ENCODE data around the gene STMN3. TPM values are rescaled to one million over a fixed set of nuclear protein-coding genes. Genes with fewer than 3 reads are reported as not detected.
"Not testable (repeated sequence)": the region's sequence is repeated elsewhere in the genome, so short reads cannot be mapped to it uniquely, and the experiment has no call there.

The STMN3 gene
- total RNA-seq, 4 donors from 2014 or later: 0.51 to 1.9 (median 0.88) TPM

GRCh38 chr20:63611646-63612045 lies 41.6 kb downstream of the STMN3 start:
- Histone ChIP-seq H3K4me1 (peaks cover 0 to 4% of the 10 kb centered on the region in 2 donors), H3K27me3 (no peaks in the 10 kb centered on the region), H3K27ac (no peak overlapping the region), H3K36me3 (peaks cover 0 to 18% of the 10 kb centered on the region in 2 donors), H3K4me3 (no peak overlapping the region), H3K9me3 (no peaks in the 10 kb centered on the region)
- DNase-seq (no peak), ATAC-seq (no peak)
- TF ChIP-seq POLR2A (IDR thresholded peaks at IDR 0.05) (no peak), CTCF (IDR thresholded peaks at IDR 0.05 in 4 of 5, conservative IDR thresholded peaks at IDR 0.05 in 1 of 5) (no peak)
- intact Hi-C loops (cut with DNase I; ENCODE audit: low total_unique reads) (loop anchor here (5.0 kb wide), 1 partner anchor 74 kb away; the partner anchor contains the start of gene PTK6), in situ Hi-C loops (cut with MboI; ENCODE audit: low sequenced_read_pairs in 4 of 4) (no loop called here)

- in situ Hi-C loops (cut with MboI; ENCODE audit: low sequenced_read_pairs in 4 of 4) (no loop called here), intact Hi-C loops (cut with DNase I; ENCODE audit: low total_unique reads) (loop anchor here (5.0 kb wide), 1 partner anchor 74 kb away; the partner anchor contains the start of gene PTK6)
- H3K36me3 ChIP-seq: peaks cover 0 to 11% of the 10 kb centered on the region in 2 donors
- no peaks in the 10 kb centered on the region for H3K27me3 ChIP-seq
- TF ChIP-seq POLR2A (IDR thresholded peaks at IDR 0.05) (no peak), CTCF (IDR thresholded peaks at IDR 0.05 in 4 of 5, conservative IDR thresholded peaks at IDR 0.05 in 1 of 5) (no peak)
- no peak overlapping the region for H3K27ac ChIP-seq
- DNase-seq (no peak), ATAC-seq (no peak)
- peaks cover 0 to 4% of the 10 kb centered on the region in 2 donors for H3K4me1 ChIP-seq
- no peaks in the 10 kb centered on the region for H3K9me3 ChIP-seq
- H3K4me3 ChIP-seq: no peak overlapping the region
Measured at GRCh38 chr20:63610581-63611435, 42.4 kb downstream of the STMN3 start.

- Histone ChIP-seq H3K4me3 (no peak overlapping the region), H3K27ac (no peak overlapping the region), H3K36me3 (peaks cover 0 to 15% of the 10 kb centered on the region in 2 donors), H3K4me1 (no peaks in the 10 kb centered on the region), H3K27me3 (no peaks in the 10 kb centered on the region), H3K9me3 (no peaks in the 10 kb centered on the region)
- ATAC-seq: no peak
- in situ Hi-C loops (cut with MboI; ENCODE audit: low sequenced_read_pairs in 4 of 4) (no loop called here), intact Hi-C loops (cut with DNase I; ENCODE audit: low total_unique reads) (no loop called here)
- DNase-seq: no peak
- TF ChIP-seq POLR2A (IDR thresholded peaks at IDR 0.05) (no peak), CTCF (IDR thresholded peaks at IDR 0.05 in 4 of 5, conservative IDR thresholded peaks at IDR 0.05 in 1 of 5) (no peak)
Measured at GRCh38 chr20:63606686-63607085, 46.5 kb downstream of the STMN3 start.

GRCh38 chr20:63602321-63602720 lies 50.9 kb downstream of the STMN3 start:
- in situ Hi-C loops (cut with MboI; ENCODE audit: low sequenced_read_pairs in 4 of 4) (no loop called here), intact Hi-C loops (cut with DNase I; ENCODE audit: low total_unique reads) (no loop called here)
- TF ChIP-seq POLR2A (IDR thresholded peaks at IDR 0.05) (no peak), CTCF (IDR thresholded peaks at IDR 0.05 in 4 of 5, conservative IDR thresholded peaks at IDR 0.05 in 1 of 5) (no peak)
- DNase-seq (no peak), ATAC-seq (no peak)
- Histone ChIP-seq H3K27me3 (no peaks in the 10 kb centered on the region), H3K9me3 (no peaks in the 10 kb centered on the region), H3K4me3 (no peak overlapping the region), H3K36me3 (peaks cover 0 to 46% of the 10 kb centered on the region in 2 donors), H3K4me1 (no peaks in the 10 kb centered on the region), H3K27ac (no peak overlapping the region)

GRCh38 chr20:63601679-63602078 lies 51.5 kb downstream of the STMN3 start:
- in situ Hi-C loops (cut with MboI; ENCODE audit: low sequenced_read_pairs in 4 of 4); intact Hi-C loops (cut with DNase I; ENCODE audit: low total_unique reads); DNase-seq; ATAC-seq; H3K4me3 ChIP-seq; H3K9me3 ChIP-seq; H3K27me3 ChIP-seq; H3K27ac ChIP-seq; H3K4me1 ChIP-seq: not testable (repeated sequence)
- H3K36me3 ChIP-seq: peaks cover 0 to 48% of the 10 kb centered on the region in 2 donors

Data from gastrocnemius medialis (tissue), 4 donors.